HG03432 (cell line): Measurements from ENCODE around the gene NOD2.

ENCODE experiments used
- ATAC-seq: cut with Tn5 transposase; IDR thresholded peaks from one replicate; pipeline ENCODE4 v1.9.1; 2021; ENCODE audit warnings: mild to moderate bottlenecking, moderate library complexity; ENCODE audit not compliant: unreplicated experiment

The NOD2 gene

GRCh38 chr16:50692999-50693781 is at the start of gene NOD2:
Gene NOD2 (plus strand): TSS chr16:50693606. CDS start chr16:50699496, 5,890 bp downstream.
- ATAC-seq, result no peak

GRCh38 chr16:50644245-50644644 is 49.2 kb upstream of the NOD2 start:
- ATAC-seq, result no peak

- ATAC-seq, result no peak
These were observed 48.7 kb upstream of the NOD2 start for GRCh38 chr16:50644729-50645128.

GRCh38 chr16:50645563-50646220 is 47.7 kb upstream of the NOD2 start:
- no peak for ATAC-seq

GRCh38 chr16:50646345-50646744 is 47.1 kb upstream of the NOD2 start:
- ATAC-seq, result no peak

- ATAC-seq, result no peak
These were observed 41.5 kb upstream of the NOD2 start for GRCh38 chr16:50651835-50652438.

GRCh38 chr16:50652836-50653425 is 40.5 kb upstream of the NOD2 start:
- no peak for ATAC-seq

- no peak for ATAC-seq
These were observed 39.5 kb upstream of the NOD2 start for GRCh38 chr16:50653633-50654519.

- ATAC-seq, result no peak
These were observed 37.8 kb upstream of the NOD2 start for GRCh38 chr16:50655558-50656055.

GRCh38 chr16:50657241-50657640 is 36.2 kb upstream of the NOD2 start:
- no peak for ATAC-seq

- no peak for ATAC-seq
These were observed 33.6 kb upstream of the NOD2 start for GRCh38 chr16:50659806-50660205.

- ATAC-seq, result no peak
These were observed 31.0 kb upstream of the NOD2 start for GRCh38 chr16:50662306-50662940.

- no peak for ATAC-seq
These were observed 29.1 kb upstream of the NOD2 start for GRCh38 chr16:50664270-50664669.

GRCh38 chr16:50665128-50665878 is 28.1 kb upstream of the NOD2 start:
- peak; percentile 45 for ATAC-seq

GRCh38 chr16:50666658-50667496 is 26.5 kb upstream of the NOD2 start:
- ATAC-seq, result peak; percentile 90

- no peak for ATAC-seq
These were observed 25.7 kb upstream of the NOD2 start for GRCh38 chr16:50667497-50668367.

- ATAC-seq, result no peak
These were observed 24.9 kb upstream of the NOD2 start for GRCh38 chr16:50668368-50669008.
